ENCODE data around the gene SPRYD4.
"Not testable (repeated sequence)": the region's sequence is repeated elsewhere in the genome, so short reads cannot be mapped to it uniquely, and the experiment has no call there.

Gene SPRYD4

DNA sequence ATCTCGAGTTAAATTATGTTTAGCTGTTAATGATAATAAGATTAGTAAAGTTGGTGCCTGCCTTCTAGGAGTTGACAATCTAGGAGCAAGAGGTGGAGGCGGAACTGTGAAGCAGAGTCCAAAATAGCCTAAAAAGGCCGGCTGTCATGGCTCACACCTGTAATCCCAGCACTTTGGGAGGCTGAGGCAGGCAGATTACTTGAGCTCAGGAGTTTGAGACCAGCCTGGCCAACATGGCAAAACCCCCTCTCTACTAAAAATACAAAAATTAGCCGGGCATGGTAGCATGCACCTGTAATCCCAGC lies 45.6 kb downstream of the SPRYD4 start:
- not testable (repeated sequence) for H3K4me3 ChIP-seq; DNase-seq (ENCODE audit: low spot score); H3K27ac ChIP-seq
- TF ChIP-seq, protein P1, sequence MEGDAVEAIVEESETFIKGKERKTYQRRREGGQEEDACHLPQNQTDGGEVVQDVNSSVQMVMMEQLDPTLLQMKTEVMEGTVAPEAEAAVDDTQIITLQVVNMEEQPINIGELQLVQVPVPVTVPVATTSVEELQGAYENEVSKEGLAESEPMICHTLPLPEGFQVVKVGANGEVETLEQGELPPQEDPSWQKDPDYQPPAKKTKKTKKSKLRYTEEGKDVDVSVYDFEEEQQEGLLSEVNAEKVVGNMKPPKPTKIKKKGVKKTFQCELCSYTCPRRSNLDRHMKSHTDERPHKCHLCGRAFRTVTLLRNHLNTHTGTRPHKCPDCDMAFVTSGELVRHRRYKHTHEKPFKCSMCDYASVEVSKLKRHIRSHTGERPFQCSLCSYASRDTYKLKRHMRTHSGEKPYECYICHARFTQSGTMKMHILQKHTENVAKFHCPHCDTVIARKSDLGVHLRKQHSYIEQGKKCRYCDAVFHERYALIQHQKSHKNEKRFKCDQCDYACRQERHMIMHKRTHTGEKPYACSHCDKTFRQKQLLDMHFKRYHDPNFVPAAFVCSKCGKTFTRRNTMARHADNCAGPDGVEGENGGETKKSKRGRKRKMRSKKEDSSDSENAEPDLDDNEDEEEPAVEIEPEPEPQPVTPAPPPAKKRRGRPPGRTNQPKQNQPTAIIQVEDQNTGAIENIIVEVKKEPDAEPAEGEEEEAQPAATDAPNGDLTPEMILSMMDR (IDR thresholded peaks at IDR 0.05), result peak; percentile 2

DNA sequence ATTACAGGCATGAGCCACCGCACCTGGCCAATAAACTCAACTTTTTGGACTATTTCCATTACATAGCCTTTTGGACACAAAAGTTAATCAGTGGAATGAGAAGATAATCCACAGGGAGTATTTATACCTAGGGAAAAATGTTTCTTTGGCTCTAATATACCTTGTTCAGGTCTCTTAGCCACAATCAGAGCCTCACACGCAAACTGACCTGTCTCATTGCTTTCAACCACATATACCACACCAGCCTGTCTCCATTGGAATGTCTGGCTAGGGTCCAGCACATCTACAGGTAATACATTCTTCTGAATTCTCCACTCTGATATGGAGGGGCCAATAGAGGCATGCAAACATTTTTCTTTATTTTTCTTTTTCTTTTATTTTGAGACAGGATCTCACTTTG lies 49.5 kb downstream of the SPRYD4 start:
- H3K4me3 ChIP-seq, result no peak overlapping the region
- no peak overlapping the region for H3K27ac ChIP-seq
- TF ChIP-seq, protein P1 (IDR thresholded peaks at IDR 0.05), result no peak
- DNase-seq (ENCODE audit: low spot score), result no peak

DNA sequence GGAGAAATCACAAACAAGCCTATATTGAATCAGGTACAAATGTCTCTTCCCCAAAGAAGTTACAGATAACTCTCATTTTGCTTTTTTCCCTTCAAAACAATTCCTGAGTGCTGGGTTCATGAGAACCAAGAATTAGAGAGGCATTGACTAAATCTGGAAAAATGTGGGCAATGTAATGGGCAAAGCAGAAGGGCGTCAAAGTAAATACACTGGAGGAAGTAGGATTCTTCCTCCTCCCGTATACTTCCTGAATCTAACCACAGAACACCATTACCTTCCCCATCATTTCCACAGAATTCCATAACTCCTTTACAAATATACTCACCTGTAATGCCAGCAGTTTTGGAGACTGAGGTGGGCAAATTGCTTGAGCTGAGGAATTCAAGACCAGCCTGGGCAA lies 50.2 kb downstream of the SPRYD4 start:
- TF ChIP-seq, protein P1 (IDR thresholded peaks at IDR 0.05), result no peak
- Histone ChIP-seq H3K27ac (no peak overlapping the region), H3K4me3 (no peak overlapping the region)
- DNase-seq (ENCODE audit: low spot score), result no peak

DNA sequence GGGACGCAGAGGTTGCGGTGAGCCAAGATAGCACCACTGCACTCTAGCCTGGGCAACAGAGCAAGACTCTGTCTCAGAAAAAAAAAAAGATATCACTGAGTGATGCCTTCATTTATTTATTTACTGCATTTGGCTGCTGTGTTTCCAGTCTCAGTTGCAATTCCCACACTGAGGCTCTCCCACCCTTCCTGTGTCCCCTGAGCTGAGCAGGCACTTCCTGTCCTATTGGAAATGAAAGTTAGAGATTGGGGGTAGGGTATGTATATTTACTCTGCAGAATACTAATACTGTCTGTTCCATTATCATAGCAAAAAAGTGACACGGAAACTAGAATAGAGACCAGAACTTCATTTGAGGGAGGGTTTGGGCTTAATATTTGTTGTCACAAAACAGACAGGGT lies 51.7 kb downstream of the SPRYD4 start:
- no peak for DNase-seq (ENCODE audit: low spot score)
- peak overlapping the region; percentile 74 to 90 for H3K27ac ChIP-seq
- TF ChIP-seq, protein P1 (IDR thresholded peaks at IDR 0.05), result no peak
- peak overlapping the region; percentile 75 for H3K4me3 ChIP-seq

DNA sequence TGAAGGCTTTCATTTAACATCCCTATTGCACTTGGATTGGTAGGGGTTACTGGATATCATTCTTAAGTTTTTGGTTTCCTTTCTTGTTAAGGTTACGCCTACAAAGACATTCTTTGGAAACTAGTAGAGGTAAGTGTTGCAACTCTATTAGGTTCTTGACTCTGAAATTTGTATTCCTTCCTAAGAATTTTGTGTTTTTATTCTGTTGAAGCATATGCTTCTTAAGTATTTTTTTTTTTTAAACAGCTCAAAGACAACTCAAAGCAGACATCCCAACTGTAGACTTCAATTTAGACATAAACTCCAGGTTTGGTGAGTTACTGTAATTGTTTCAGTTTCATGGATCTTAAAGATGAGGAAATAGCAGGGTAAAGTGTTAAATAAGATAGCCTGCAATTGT lies 52.1 kb downstream of the SPRYD4 start:
- TF ChIP-seq, protein P1 (IDR thresholded peaks at IDR 0.05), result no peak
- Histone ChIP-seq H3K27ac (peak overlapping the region; percentile 74 to 90), H3K4me3 (peak overlapping the region; percentile 75)
- no peak for DNase-seq (ENCODE audit: low spot score)

DNA sequence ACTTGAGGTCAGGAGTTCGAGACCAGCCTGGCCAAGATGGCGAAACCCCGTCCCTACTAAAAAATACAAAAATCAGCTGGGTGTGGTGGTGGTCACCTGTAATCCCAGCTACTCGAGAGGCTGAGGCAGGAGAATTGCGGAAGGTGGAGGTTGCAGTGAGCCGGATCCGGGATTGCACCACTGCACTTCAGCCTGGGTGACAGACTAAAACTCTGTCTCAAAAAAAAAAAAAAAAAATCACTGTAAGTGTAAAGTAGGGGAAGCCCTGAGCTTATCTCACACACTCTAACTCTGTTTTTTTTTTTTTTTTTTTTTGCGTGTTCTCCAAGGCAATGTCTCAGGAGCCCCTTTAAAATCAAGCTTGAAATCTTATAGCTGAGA lies 52.8 kb downstream of the SPRYD4 start:
- Histone ChIP-seq H3K27ac (peak overlapping the region; percentile 78 to 90), H3K4me3 (peak overlapping the region; percentile 75)
- TF ChIP-seq, protein P1 (IDR thresholded peaks at IDR 0.05), result no peak
- no peak for DNase-seq (ENCODE audit: low spot score)

DNA sequence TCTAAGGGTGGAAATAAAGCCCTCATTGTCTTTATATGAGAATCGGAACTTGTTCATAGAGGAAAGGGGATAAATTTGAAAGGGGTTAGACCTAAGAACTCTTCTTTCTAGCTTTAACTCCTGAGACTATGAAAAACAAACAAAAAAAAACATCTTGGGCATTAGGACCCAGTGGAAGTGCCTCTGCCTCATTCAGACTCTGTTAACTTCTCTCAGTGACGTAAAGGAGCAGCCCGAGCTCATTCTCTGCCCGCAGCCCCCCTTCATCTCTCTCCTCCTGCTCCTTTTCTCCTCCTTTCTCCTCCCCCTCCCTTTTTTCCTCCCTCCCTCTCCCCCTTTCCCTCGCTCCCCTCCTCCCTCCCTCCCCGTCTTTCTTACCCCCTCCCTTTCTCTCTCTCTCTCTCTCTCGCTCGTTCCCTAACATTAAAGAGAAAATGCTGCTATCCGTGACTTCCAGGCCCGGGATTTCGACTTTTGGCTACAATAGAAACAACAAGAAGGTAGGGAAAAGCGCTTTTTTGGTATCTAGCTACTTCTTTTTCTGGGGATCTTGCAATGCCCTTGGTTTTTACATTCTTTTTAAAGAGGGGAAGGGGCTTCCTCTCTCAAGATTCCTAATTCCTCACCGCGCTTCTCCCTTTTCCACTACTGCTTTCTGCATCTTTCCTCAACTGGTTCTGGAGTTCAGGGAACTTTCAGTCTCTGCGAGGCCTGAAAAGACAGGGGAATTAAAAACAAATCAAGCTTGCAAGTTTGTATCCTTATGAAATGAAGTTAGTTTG lies 53.4 kb downstream of the SPRYD4 start, which contains the start of gene RBMS2:
Gene RBMS2, plus strand, starts transcription at position 231 of the 782 bp plus-strand sequence. Its CDS starts 204 bp downstream, at position 435.
- peak; percentile 84 for DNase-seq (ENCODE audit: low spot score)
- peak within 1 kb of the TSS; percentile 75 for H3K4me3 ChIP-seq
- H3K27ac ChIP-seq, result peak within 1 kb of the TSS; percentile 78 to 90
- TF ChIP-seq, protein P1 (IDR thresholded peaks at IDR 0.05), result no peak

Data from coronary artery (tissue), 2 donors.